H1 (cell line): ENCODE data around the gene PLEKHN1. TPM values are rescaled to one million over a fixed set of nuclear protein-coding genes. Genes with fewer than 3 reads are reported as not detected.

ENCODE experiments used
- CTCF ChIA-PET: fragments of 300-600 bp; sonication (Branson Sonifier 250); formaldehyde crosslinking; loops from one replicate; lab custom pipeline; 2021; ENCODE audit not compliant: partially characterized antibody; lab: Charles Lee
- POLR2A ChIA-PET: fragments of 300-600 bp; sonication (Branson Sonifier 250); formaldehyde crosslinking; loops from one replicate; lab custom pipeline; 2021; ENCODE audit warnings: inconsistent platforms; ENCODE audit not compliant: partially characterized antibody; lab: Charles Lee
- DNase-seq, 2 experiments: peaks; one replicate each; pipeline versions ENCODE4 v3.0.0 to v3.0.0-alpha.2; 2010 to 2022; ENCODE audit warnings: low spot score in 2 of 2, low read depth in 1 of 2, mixed read lengths in 1 of 2
- FAIRE-seq: peaks from 2 replicates; lab custom pipeline; 2011; peaks lifted over from hg19 to GRCh38; lab: Jason Lieb, UNC
- H2AFZ ChIP-seq: 2 replicates; pipeline ENCODE4 v1.8.1; 2012; ENCODE audit warnings: low read length, inconsistent platforms
- H2AK5ac ChIP-seq: 2 replicates; pipeline ENCODE4 v1.6.1; 2013; ENCODE audit warnings: low read depth, low read length
- H2BK120ac ChIP-seq: replicated peaks from 2 replicates; pipeline ENCODE3; 2013; ENCODE audit warnings: low read depth, low read length, inconsistent platforms
- H2BK12ac ChIP-seq: 2 replicates; pipeline ENCODE4 v1.6.1; 2013; ENCODE audit warnings: low read depth, low read length
- H2BK15ac ChIP-seq: 2 replicates; pipeline ENCODE4 v1.6.1; 2013; ENCODE audit warnings: low read length
- H2BK20ac ChIP-seq: 2 replicates; pipeline ENCODE4 v1.6.1; 2013; ENCODE audit warnings: low read length
- H2BK5ac ChIP-seq: 2 replicates; pipeline ENCODE4 v1.6.1; 2013; ENCODE audit warnings: low read depth, low read length
- H3K14ac ChIP-seq: 2 replicates; pipeline ENCODE4 v1.6.1; 2013; ENCODE audit warnings: inconsistent platforms; ENCODE audit not compliant: insufficient read length
- H3K18ac ChIP-seq: 2 replicates; pipeline ENCODE4 v1.6.1; 2013; ENCODE audit warnings: low read length; ENCODE audit errors: extremely low read depth
- H3K23ac ChIP-seq: 2 replicates; pipeline ENCODE4 v1.6.1; 2013; ENCODE audit warnings: inconsistent platforms; ENCODE audit not compliant: insufficient read length
- H3K23me2 ChIP-seq: 2 replicates; pipeline ENCODE4 v1.6.1; 2013; ENCODE audit warnings: low read depth, low read length
- H3K27ac ChIP-seq: 2 replicates; pipeline ENCODE4 v1.6.1; 2011; ENCODE audit warnings: low read depth, low read length, inconsistent platforms
- H3K27me3 ChIP-seq, 4 experiments: replicated peaks in 1 of 4; 1 replicate in 1 of 4; 2 replicates in 3 of 4; pipeline versions ENCODE4 v1.6.1 to v1.8.1; 2011 to 2013; ENCODE audit warnings: low read length in 3 of 4, mild to moderate bottlenecking in 3 of 4, inconsistent platforms in 2 of 4, mixed read lengths in 2 of 4, moderate library complexity in 1 of 4; ENCODE audit not compliant: control insufficient read depth in 3 of 4, insufficient read depth in 3 of 4; ENCODE audit errors: extremely low read depth in 1 of 4
- H3K36me3 ChIP-seq, 4 experiments: 2 replicates each; pipeline versions ENCODE4 v1.6.1 to v1.8.1; 2011 to 2013; ENCODE audit warnings: mild to moderate bottlenecking in 4 of 4, low read length in 3 of 4, moderate library complexity in 2 of 4, control low read depth in 1 of 4, inconsistent platforms in 1 of 4; ENCODE audit not compliant: insufficient read depth in 4 of 4, control insufficient read depth in 2 of 4
- H3K4ac ChIP-seq: replicated peaks from 2 replicates; pipeline ENCODE3; 2013; ENCODE audit warnings: low read length, low read depth, mixed read lengths, inconsistent platforms; ENCODE audit not compliant: insufficient read length
- H3K4me1 ChIP-seq, 4 experiments: replicated peaks in 1 of 4; 1 replicate in 1 of 4; 2 replicates in 3 of 4; pipeline versions ENCODE4 v1.6.1 to v1.8.1; 2011 to 2013; ENCODE audit warnings: low read length in 3 of 4, inconsistent platforms in 2 of 4, mixed read lengths in 1 of 4; ENCODE audit not compliant: insufficient read depth in 4 of 4, control insufficient read depth in 3 of 4
- H3K4me2 ChIP-seq, 2 experiments: 2 replicates each; pipeline versions ENCODE4 v1.6.1 to v1.8.1; 2011 to 2013; ENCODE audit warnings: low read depth in 2 of 2, low read length in 2 of 2, control low read depth in 1 of 2, inconsistent platforms in 1 of 2, mild to moderate bottlenecking in 1 of 2; ENCODE audit not compliant: insufficient read depth in 1 of 2
- H3K4me3 ChIP-seq, 4 experiments: fragments of 200-600, 300-600 bp in 1 of 4; sonication (generic), shearing (Covaris generic), sonication (Bioruptor Twin) in 1 of 4; 2 replicates each; pipeline versions ENCODE4 v1.5.1 to v1.8.1; 2011 to 2016; ENCODE audit warnings: low read length in 4 of 4, low read depth in 3 of 4, control low read depth in 2 of 4, inconsistent platforms in 2 of 4, mild to moderate bottlenecking in 2 of 4, mixed read lengths in 1 of 4, moderate library complexity in 1 of 4; ENCODE audit not compliant: insufficient read depth in 2 of 4; ENCODE audit errors: extremely low read depth in 1 of 4
- H3K56ac ChIP-seq: replicated peaks from 2 replicates; pipeline ENCODE3; 2013; ENCODE audit warnings: low read depth, mild to moderate bottlenecking, mixed read lengths, low read length, inconsistent platforms; ENCODE audit not compliant: insufficient read length
- H3K79me1 ChIP-seq: 2 replicates; pipeline ENCODE4 v1.6.1; 2013; ENCODE audit warnings: low read depth, low read length, control low read depth
- H3K79me2 ChIP-seq, 2 experiments: 2 replicates each; pipeline versions ENCODE4 v1.6.1 to v1.8.1; 2012 to 2013; ENCODE audit warnings: low read length in 2 of 2, mild to moderate bottlenecking in 2 of 2, inconsistent platforms in 1 of 2; ENCODE audit not compliant: insufficient read depth in 2 of 2, control insufficient read depth in 1 of 2
- H3K9ac ChIP-seq, 4 experiments: replicated peaks in 1 of 4; 1 replicate in 1 of 4; 2 replicates in 3 of 4; pipeline versions ENCODE4 v1.6.1 to v1.8.1; 2011 to 2013; ENCODE audit warnings: low read depth in 3 of 4, low read length in 3 of 4, control low read depth in 2 of 4, mild to moderate bottlenecking in 2 of 4, moderate library complexity in 2 of 4, inconsistent platforms in 1 of 4; ENCODE audit errors: extremely low read depth in 1 of 4
- H3K9me3 ChIP-seq, 2 experiments: 2 replicates each; pipeline versions ENCODE4 v1.6.1 to v1.8.1; 2012 to 2013; ENCODE audit warnings: mild to moderate bottlenecking in 2 of 2, moderate library complexity in 2 of 2, control low read depth in 1 of 2, inconsistent platforms in 1 of 2, low read depth in 1 of 2, low read length in 1 of 2, mixed read lengths in 1 of 2; ENCODE audit not compliant: insufficient read depth in 2 of 2
- H4K20me1 ChIP-seq, 2 experiments: replicated peaks in 1 of 2; 2 replicates each; pipeline versions ENCODE3 to v1.8.1; 2011 to 2013; ENCODE audit warnings: inconsistent platforms in 2 of 2, low read length in 2 of 2, mild to moderate bottlenecking in 1 of 2; ENCODE audit not compliant: insufficient read depth in 2 of 2, control insufficient read depth in 1 of 2
- H4K5ac ChIP-seq: 2 replicates; pipeline ENCODE4 v1.6.1; 2013; ENCODE audit warnings: low read length, low read depth, mixed read lengths, inconsistent platforms; ENCODE audit not compliant: insufficient read length
- H4K8ac ChIP-seq: 2 replicates; pipeline ENCODE4 v1.8.0; 2013; ENCODE audit warnings: mild to moderate bottlenecking, moderate library complexity, low read length, inconsistent platforms; ENCODE audit not compliant: insufficient read depth; ENCODE audit errors: extremely low read depth
- H4K91ac ChIP-seq: replicated peaks from 2 replicates; pipeline ENCODE3; 2013; ENCODE audit warnings: low read length, mixed read lengths, inconsistent platforms; ENCODE audit not compliant: insufficient read length
- CTCF ChIP-seq, 3 experiments: IDR thresholded peaks; 1 replicate in 2 of 3; 2 replicates in 1 of 3; pipeline versions ENCODE4 v1.5.1 to v1.6.1; 2011; ENCODE audit warnings: low read length in 3 of 3, mild to moderate bottlenecking in 3 of 3, inconsistent platforms in 2 of 3, low read depth in 1 of 3, moderate library complexity in 1 of 3; ENCODE audit not compliant: insufficient read depth in 1 of 3; ENCODE audit errors: control extremely low read depth in 1 of 3
- E2F6 ChIP-seq: IDR thresholded peaks from 2 replicates; pipeline ENCODE4 v1.6.1; 2012; ENCODE audit warnings: inconsistent platforms
- EP300 ChIP-seq, 2 experiments: IDR thresholded peaks; 1 replicate in 1 of 2; 2 replicates in 1 of 2; pipeline ENCODE4 v1.6.1; 2011 to 2012; ENCODE audit warnings: low read depth in 2 of 2, low read length in 2 of 2, mild to moderate bottlenecking in 2 of 2, borderline replicate concordance in 1 of 2, inconsistent platforms in 1 of 2, moderate library complexity in 1 of 2
- MAFK ChIP-seq: IDR thresholded peaks from 2 replicates; pipeline ENCODE4 v1.6.1; 2012; ENCODE audit warnings: low read depth, mild to moderate bottlenecking, improper control_type of control experiment, low read length
- SRF ChIP-seq: IDR thresholded peaks from 2 replicates; pipeline ENCODE4 v1.6.1; 2011; ENCODE audit warnings: mild to moderate bottlenecking, low read depth, low read length, moderate library complexity
- TAF7 ChIP-seq: optimal IDR thresholded peaks from 2 replicates; pipeline ENCODE3; 2011; ENCODE audit warnings: low read depth, mild to moderate bottlenecking, inconsistent platforms, low read length, moderate library complexity, borderline replicate concordance
- YY1 ChIP-seq: IDR thresholded peaks from 2 replicates; pipeline ENCODE4 v1.6.1; 2011; ENCODE audit warnings: low read depth, mild to moderate bottlenecking, low read length
- WGBS, 2 experiments: shearing (Covaris generic) in 1 of 2; methylation state at CpG; one replicate each; pipeline versions ENCODE4 v1.1.6 to v1.1.7; 2013 to 2015; ENCODE audit warnings: low lambda C conversion rate in 2 of 2, mixed read lengths in 2 of 2, inconsistent platforms in 1 of 2, low coverage in 1 of 2, missing lambda C conversion rate in 1 of 2; ENCODE audit not compliant: insufficient replicate concordance in 2 of 2, insufficient coverage in 1 of 2, insufficient read length in 1 of 2; ENCODE audit errors: extremely low coverage in 1 of 2, missing lambda C conversion rate in 1 of 2; 5-methylcytosine and 5-hydroxymethylcytosine counted together
- polyA plus RNA-seq, 7 experiments: library from polyadenylated mRNA; depleted of rRNA in 3 of 7; stranded (reverse) in 5 of 7; unstranded in 2 of 7; fragments of >200 nt in 5 of 7; fragments of 200-250 nt in 2 of 7; gene quantifications; 1 replicate in 5 of 7; 2 replicates in 1 of 7; 4 replicates in 1 of 7; pipeline versions ENCODE4 v1.2.1 to v1.2.3, GENCODE V29; 2011 to 2013; ENCODE audit warnings: missing spikeins in 2 of 7, mixed read lengths in 2 of 7
- total RNA-seq: library from RNA; stranded (reverse); fragmentation: NEBNext Ultra II Directional; extraction: Animal tissue kit (Norgen Biotek cat#: 25700); gene quantifications from 2 replicates; pipeline ENCODE4 v1.2.1, GENCODE V29; 2021

Gene PLEKHN1
- total and polyA plus RNA-seq, 2 of the 8 experiments (the other 6 are each of a cell fraction or from before 2014, with no cell fraction given) = 0.39 to 1.5 TPM

GRCh38 chr1:931380-932172, 34.7 kb upstream of the PLEKHN1 start:
- H2BK12ac ChIP-seq = no peak overlapping the region
- CTCF ChIA-PET = interaction anchor here (0.7 to 4.6 kb wide), 5 partner anchors 9 to 32 kb away, joined by 3 to 45 read pairs (median 3); partner anchors contain the start of gene NOC2L
- TF ChIP-seq E2F6 (no peak), SRF (no peak), CTCF (IDR thresholded peaks at IDR 0.05; ENCODE audit: control extremely low read depth in 1 of 3, insufficient read depth in 1 of 3, low read depth in 1 of 3, low read length in 3 of 3) (no peak), EP300 (IDR thresholded peaks at IDR 0.05; ENCODE audit: borderline replicate concordance in 1 of 2, low read depth in 2 of 2, low read length in 2 of 2) (no peak), MAFK (no peak), TAF7 (no peak), YY1 (no peak)

More at GRCh38 chr1:931380-932172, 34.7 kb upstream of the PLEKHN1 start:
- H4K91ac ChIP-seq = no peak overlapping the region
- no peak overlapping the region for H3K56ac ChIP-seq
- no peaks in the 10 kb centered on the region for H3K36me3 ChIP-seq
- H3K27me3 ChIP-seq = peaks cover 63 to 90% (median 87%) of the 10 kb centered on the region in 4 experiments
- H2BK20ac ChIP-seq = no peak overlapping the region
- no peaks in the 10 kb centered on the region for H3K23me2 ChIP-seq
- no peak for DNase-seq
- H3K4ac ChIP-seq = no peak overlapping the region
- H3K23ac ChIP-seq = no peak overlapping the region
- no peak overlapping the region for H2AFZ ChIP-seq
- no peak overlapping the region for H3K18ac ChIP-seq
- no peaks in the 10 kb centered on the region for H3K79me1 ChIP-seq
- no peak overlapping the region for H3K9ac ChIP-seq
- no peak overlapping the region for H3K4me3 ChIP-seq
- peaks cover 2 to 10% (median 8%) of the 10 kb centered on the region in 4 experiments for H3K4me1 ChIP-seq
- 80% methylated on average over 15 of the region's 15 CpGs; no CpG with 5 or more reads in 1 of the 2 experiments for WGBS, 2 experiments
- no peak overlapping the region for H3K4me2 ChIP-seq
- H2BK15ac ChIP-seq = no peak overlapping the region
- POLR2A ChIA-PET = interaction anchor here (0.6 to 4.0 kb wide), 3 partner anchors 9 to 105 kb away, joined by 3 to 28 read pairs (median 6); no protein-coding TSS in a partner anchor
- H3K14ac ChIP-seq = no peak overlapping the region
- no peak overlapping the region for H2BK120ac ChIP-seq
- H3K79me2 ChIP-seq = no peaks in the 10 kb centered on the region
- H2AK5ac ChIP-seq = no peak overlapping the region
- H4K8ac ChIP-seq = no peak overlapping the region; the same call in 1 of the 2 replicates
- no peak for FAIRE-seq
- H4K20me1 ChIP-seq = peaks cover 17 to 18% of the 10 kb centered on the region in 2 experiments
- H4K5ac ChIP-seq = no peak overlapping the region
- H2BK5ac ChIP-seq = no peak overlapping the region
- H3K27ac ChIP-seq = no peak overlapping the region
- H3K9me3 ChIP-seq = no peaks in the 10 kb centered on the region
